ENCODE results near the gene EID2. TPM values are rescaled to one million over a fixed set of nuclear protein-coding genes. Genes with fewer than 3 reads are reported as not detected.

EID2 gene
- total RNA-seq, 2 experiments from 2014 or later: 7.7 to 9.1 TPM

- no peak overlapping the region for H3K27ac Mint-ChIP-seq
- intact Hi-C loops (cut with micrococcal nuclease): no loop called here
- DNase-seq: no peak
- no peak overlapping the region for H3K4me3 Mint-ChIP-seq
- H3K36me3 Mint-ChIP-seq (ENCODE audit: low read depth): no peaks in the 10 kb centered on the region
- H3K9me3 Mint-ChIP-seq: no peaks in the 10 kb centered on the region
- CTCF ChIA-PET: interaction anchor here (5.3 kb wide), 1 partner anchor 118 kb away, joined by 92 read pairs; no protein-coding TSS in a partner anchor
- H3K4me1 Mint-ChIP-seq (ENCODE audit: low read depth): peaks cover 33% of the 10 kb centered on the region
- H3K27me3 Mint-ChIP-seq (ENCODE audit: low read depth): no peaks in the 10 kb centered on the region
Measured at GRCh38 chr19:39554701-39555311, 14.8 kb upstream of the EID2 start.

GRCh38 chr19:39553082-39553652 lies 13.2 kb upstream of the EID2 start:
- Mint-ChIP-seq H3K9me3 (no peaks in the 10 kb centered on the region), H3K4me3 (no peak overlapping the region), H3K27me3 (ENCODE audit: low read depth) (no peaks in the 10 kb centered on the region), H3K27ac (no peak overlapping the region), H3K36me3 (ENCODE audit: low read depth) (no peaks in the 10 kb centered on the region), H3K4me1 (ENCODE audit: low read depth) (peaks cover 20% of the 10 kb centered on the region)
- DNase-seq: no peak
- intact Hi-C loops (cut with micrococcal nuclease): loop anchor here (2.0 kb wide), 1 partner anchor 74 kb away; no protein-coding TSS in a partner anchor
- CTCF ChIA-PET: interaction anchor here (1.4 to 5.3 kb wide), 2 partner anchors 119 to 214 kb away, joined by 3 to 92 read pairs; no protein-coding TSS in a partner anchor

- Mint-ChIP-seq H3K4me1 (ENCODE audit: low read depth) (peaks cover 22% of the 10 kb centered on the region), H3K27ac (no peak overlapping the region)
- CTCF ChIA-PET: interaction anchor here (2.0 to 5.4 kb wide), 2 partner anchors 8 to 122 kb away, joined by 6 to 92 read pairs (median 38); no protein-coding TSS in a partner anchor
Measured at GRCh38 chr19:39550197-39550596, 10.2 kb upstream of the EID2 start.

GRCh38 chr19:39546599-39546998 lies 6.6 kb upstream of the EID2 start:
- Mint-ChIP-seq H3K27ac (no peak overlapping the region), H3K36me3 (ENCODE audit: low read depth) (no peaks in the 10 kb centered on the region), H3K27me3 (ENCODE audit: low read depth) (no peaks in the 10 kb centered on the region), H3K4me3 (no peak overlapping the region), H3K4me1 (ENCODE audit: low read depth) (peaks cover 45% of the 10 kb centered on the region), H3K9me3 (no peaks in the 10 kb centered on the region)
- no peak for DNase-seq
- CTCF ChIA-PET: interaction anchor here (1.1 to 5.4 kb wide), 3 partner anchors 106 to 129 kb away, joined by 3 to 38 read pairs (median 5); no protein-coding TSS in a partner anchor
- intact Hi-C loops (cut with micrococcal nuclease): loop anchor here (10.0 kb wide), 1 partner anchor 298 kb away; the partner anchor contains the start of gene FBL

More at GRCh38 chr19:39550197-39550596, 10.2 kb upstream of the EID2 start:
- no peak overlapping the region for H3K4me3 Mint-ChIP-seq
- H3K36me3 Mint-ChIP-seq (ENCODE audit: low read depth): no peaks in the 10 kb centered on the region
- intact Hi-C loops (cut with micrococcal nuclease): no loop called here
- H3K9me3 Mint-ChIP-seq: no peaks in the 10 kb centered on the region
- no peak for DNase-seq
- H3K27me3 Mint-ChIP-seq (ENCODE audit: low read depth): no peaks in the 10 kb centered on the region

- CTCF ChIA-PET: interaction anchor here (0.7 to 5.4 kb wide), 5 partner anchors 49 to 300 kb away, joined by 3 to 38 read pairs (median 3); no protein-coding TSS in a partner anchor
- no peaks in the 10 kb centered on the region for H3K9me3 Mint-ChIP-seq
- no peaks in the 10 kb centered on the region for H3K36me3 Mint-ChIP-seq (ENCODE audit: low read depth)
- intact Hi-C loops (cut with micrococcal nuclease): loop anchor here (5.0 to 10.0 kb wide), 2 partner anchors 208 to 300 kb away; partner anchors contain the start of genes FBL and GMFG
- no peaks in the 10 kb centered on the region for H3K27me3 Mint-ChIP-seq (ENCODE audit: low read depth)
- H3K27ac Mint-ChIP-seq: peak overlapping the region; percentile 34
- no peak for DNase-seq
- no peak overlapping the region for H3K4me3 Mint-ChIP-seq
- H3K4me1 Mint-ChIP-seq (ENCODE audit: low read depth): peaks cover 54% of the 10 kb centered on the region
Measured at GRCh38 chr19:39544911-39545310, 5.0 kb upstream of the EID2 start.

GRCh38 chr19:39544226-39544903 lies 4.4 kb upstream of the EID2 start:
- H3K36me3 Mint-ChIP-seq (ENCODE audit: low read depth): peaks cover under 1% of the 10 kb centered on the region

GRCh38 chr19:39543477-39543857 lies 3.5 kb upstream of the EID2 start:
- Mint-ChIP-seq H3K4me1 (ENCODE audit: low read depth) (peaks cover 59% of the 10 kb centered on the region), H3K9me3 (no peaks in the 10 kb centered on the region), H3K27ac (no peak overlapping the region), H3K4me3 (no peak overlapping the region), H3K27me3 (ENCODE audit: low read depth) (no peaks in the 10 kb centered on the region), H3K36me3 (ENCODE audit: low read depth) (peaks cover 4% of the 10 kb centered on the region)
- no peak for DNase-seq
- intact Hi-C loops (cut with micrococcal nuclease): loop anchor here (5.0 to 10.0 kb wide), 2 partner anchors 206 to 301 kb away; partner anchors contain the start of genes FBL and GMFG
- CTCF ChIA-PET: interaction anchor here (0.6 to 1.9 kb wide), 6 partner anchors 9 to 433 kb away, joined by 3 to 7 read pairs (median 4); partner anchors contain the start of genes DLL3 and EID2B

More at GRCh38 chr19:39544226-39544903, 4.4 kb upstream of the EID2 start:
- H3K9me3 Mint-ChIP-seq: no peaks in the 10 kb centered on the region
- H3K27ac Mint-ChIP-seq: peak overlapping the region; percentile 65
- H3K4me3 Mint-ChIP-seq: no peak overlapping the region
- CTCF ChIA-PET: interaction anchor here (0.6 to 5.4 kb wide), 7 partner anchors 10 to 434 kb away, joined by 3 to 38 read pairs (median 3); no protein-coding TSS in a partner anchor
- intact Hi-C loops (cut with micrococcal nuclease): loop anchor here (5.0 to 10.0 kb wide), 2 partner anchors 207 to 300 kb away; partner anchors contain the start of genes FBL and GMFG
- H3K27me3 Mint-ChIP-seq (ENCODE audit: low read depth): no peaks in the 10 kb centered on the region
- H3K4me1 Mint-ChIP-seq (ENCODE audit: low read depth): peaks cover 54% of the 10 kb centered on the region
- peak; percentile 38 for DNase-seq

GRCh38 chr19:39542206-39542605 lies 2.2 kb upstream of the EID2 start:
- H3K36me3 Mint-ChIP-seq (ENCODE audit: low read depth): peaks cover 10% of the 10 kb centered on the region
- intact Hi-C loops (cut with micrococcal nuclease): loop anchor here (5.0 to 10.0 kb wide), 2 partner anchors 205 to 303 kb away; partner anchors contain the start of genes FBL and GMFG
- no peaks in the 10 kb centered on the region for H3K27me3 Mint-ChIP-seq (ENCODE audit: low read depth)
- peak overlapping the region; percentile 6 for H3K27ac Mint-ChIP-seq
- H3K4me3 Mint-ChIP-seq: no peak overlapping the region
- H3K9me3 Mint-ChIP-seq: no peaks in the 10 kb centered on the region
- no peak for DNase-seq
- peaks cover 71% of the 10 kb centered on the region for H3K4me1 Mint-ChIP-seq (ENCODE audit: low read depth)
- CTCF ChIA-PET: interaction anchor here (0.7 to 3.3 kb wide), 6 partner anchors 9 to 138 kb away, joined by 3 to 19 read pairs (median 6); partner anchors contain the start of genes DLL3 and EID2B

GRCh38 chr19:39540333-39540673 lies 342 bp upstream of the EID2 start:
- Mint-ChIP-seq H3K4me1 (ENCODE audit: low read depth) (peaks cover 64% of the 10 kb centered on the region), H3K27ac (peak overlapping the region; percentile 97), H3K4me3 (peak overlapping the region; percentile 93), H3K27me3 (ENCODE audit: low read depth) (no peaks in the 10 kb centered on the region), H3K9me3 (no peaks in the 10 kb centered on the region), H3K36me3 (ENCODE audit: low read depth) (peaks cover 10% of the 10 kb centered on the region)
- CTCF ChIA-PET: interaction anchor here (0.7 to 3.3 kb wide), 5 partner anchors 37 to 132 kb away, joined by 3 to 19 read pairs (median 3); no protein-coding TSS in a partner anchor
- DNase-seq: no peak
- intact Hi-C loops (cut with micrococcal nuclease): loop anchor here (1.0 to 10.0 kb wide), 6 partner anchors 8 to 304 kb away; partner anchors contain the start of genes EID2B, FBL, GMFG and PLEKHG2

- peak; percentile 25 for DNase-seq
- no peaks in the 10 kb centered on the region for H3K9me3 Mint-ChIP-seq
- H3K27ac Mint-ChIP-seq: peak overlapping the region; percentile 94
- no peaks in the 10 kb centered on the region for H3K27me3 Mint-ChIP-seq (ENCODE audit: low read depth)
- H3K4me3 Mint-ChIP-seq: peak overlapping the region; percentile 91
- peaks cover 10% of the 10 kb centered on the region for H3K36me3 Mint-ChIP-seq (ENCODE audit: low read depth)
- H3K4me1 Mint-ChIP-seq (ENCODE audit: low read depth): peaks cover 55% of the 10 kb centered on the region
- intact Hi-C loops (cut with micrococcal nuclease): loop anchor here (10.0 kb wide), 1 partner anchor 324 kb away; no protein-coding TSS in a partner anchor
- CTCF ChIA-PET: interaction anchor here (1.3 kb wide), 1 partner anchor 99 kb away, joined by 4 read pairs; no protein-coding TSS in a partner anchor
Measured at GRCh38 chr19:39539165-39539517, 820 bp downstream of the EID2 start.

- H3K4me3 Mint-ChIP-seq: no peak overlapping the region
- intact Hi-C loops (cut with micrococcal nuclease): loop anchor here (1.0 to 10.0 kb wide), 5 partner anchors 35 to 409 kb away; partner anchors contain the start of genes DLL3, PAK4 and TIMM50
- peaks cover 8% of the 10 kb centered on the region for H3K36me3 Mint-ChIP-seq (ENCODE audit: low read depth)
- H3K27me3 Mint-ChIP-seq (ENCODE audit: low read depth): no peaks in the 10 kb centered on the region
- H3K4me1 Mint-ChIP-seq (ENCODE audit: low read depth): peaks cover 36% of the 10 kb centered on the region
- no peaks in the 10 kb centered on the region for H3K9me3 Mint-ChIP-seq
- CTCF ChIA-PET: interaction anchor here (0.7 to 4.2 kb wide), 14 partner anchors 9 to 141 kb away, joined by 3 to 61 read pairs (median 6); partner anchors contain the start of genes DLL3 and RPS16
- DNase-seq: no peak
- no peak overlapping the region for H3K27ac Mint-ChIP-seq
Measured at GRCh38 chr19:39533791-39534190, 6.2 kb downstream of the EID2 start.

All from activated naive CD4-positive, alpha-beta T cell treated with anti-CD3 and anti-CD28 coated beads for 36 hours (primary cell).